Keratinocyte (primary cell): Measurements from ENCODE around the gene PLXNA2. TPM values are rescaled to one million over a fixed set of nuclear protein-coding genes. Genes with fewer than 3 reads are reported as not detected.

ENCODE experiments used
- DNase-seq: peaks from one replicate; pipeline ENCODE4 v3.0.0-alpha.2; 2011; ENCODE audit warnings: low read depth, missing footprints, low spot score
- FAIRE-seq: peaks from 2 replicates; lab custom pipeline; 2011; peaks lifted over from hg19 to GRCh38; lab: Jason Lieb, UNC
- H2AFZ ChIP-seq: 2 replicates; pipeline ENCODE4 v1.6.0; 2012; ENCODE audit warnings: low read length, control low read depth, inconsistent platforms; ENCODE audit not compliant: control insufficient read depth
- H3K27ac ChIP-seq: 2 replicates; pipeline ENCODE4 v1.5.1; 2011; ENCODE audit warnings: low read length; ENCODE audit not compliant: control insufficient read depth, insufficient read depth
- H3K27me3 ChIP-seq: 3 replicates; pipeline ENCODE4 v1.6.0; 2011; ENCODE audit warnings: low read length; ENCODE audit not compliant: control insufficient read depth, insufficient read depth; ENCODE audit errors: extremely low read depth
- H3K36me3 ChIP-seq, 2 experiments: 2 replicates in 1 of 2; 3 replicates in 1 of 2; pipeline ENCODE4 v1.5.1; 2011; ENCODE audit warnings: low read length in 2 of 2, mild to moderate bottlenecking in 1 of 2; ENCODE audit not compliant: control insufficient read depth in 2 of 2, insufficient read depth in 2 of 2; ENCODE audit errors: extremely low read depth in 1 of 2
- H3K4me1 ChIP-seq: 3 replicates; pipeline ENCODE4 v1.5.1; 2011; ENCODE audit warnings: low read length; ENCODE audit not compliant: control insufficient read depth, insufficient read depth; ENCODE audit errors: extremely low read depth
- H3K4me2 ChIP-seq: 3 replicates; pipeline ENCODE4 v1.6.0; 2011; ENCODE audit warnings: low read depth, low read length; ENCODE audit not compliant: control insufficient read depth, insufficient read depth; ENCODE audit errors: extremely low read depth
- H3K4me3 ChIP-seq, 3 experiments: fragments of 200-600 bp in 1 of 3; sonication (generic) in 1 of 3; 2 replicates in 2 of 3; 3 replicates in 1 of 3; pipeline ENCODE4 v1.5.1; 2011 to 2016; ENCODE audit warnings: low read length in 3 of 3, mild to moderate bottlenecking in 3 of 3, control low read depth in 2 of 3, inconsistent platforms in 1 of 3, low read depth in 1 of 3, mixed read lengths in 1 of 3, mixed run types in 1 of 3, moderate library complexity in 1 of 3; ENCODE audit not compliant: control insufficient read depth in 2 of 3, insufficient read depth in 2 of 3; ENCODE audit errors: extremely low read depth in 1 of 3
- H3K79me2 ChIP-seq: 2 replicates; pipeline ENCODE4 v1.6.0; 2012; ENCODE audit warnings: low read length; ENCODE audit not compliant: control insufficient read depth, insufficient read depth
- H3K9ac ChIP-seq: 3 replicates; pipeline ENCODE4 v1.6.0; 2011; ENCODE audit warnings: low read length; ENCODE audit not compliant: control insufficient read depth, insufficient read depth; ENCODE audit errors: extremely low read depth
- H3K9me1 ChIP-seq: 3 replicates; pipeline ENCODE4 v1.6.0; 2011; ENCODE audit warnings: low read length; ENCODE audit not compliant: control insufficient read depth, insufficient read depth; ENCODE audit errors: extremely low read depth
- H3K9me3 ChIP-seq: 2 replicates; pipeline ENCODE4 v1.5.1; 2012; ENCODE audit warnings: low read depth, low read length; ENCODE audit not compliant: control insufficient read depth
- H4K20me1 ChIP-seq: 3 replicates; pipeline ENCODE4 v1.6.0; 2011; ENCODE audit warnings: low read length; ENCODE audit not compliant: control insufficient read depth, insufficient read depth; ENCODE audit errors: extremely low read depth
- EZH2 ChIP-seq: IDR thresholded peaks from one replicate; pipeline ENCODE4 v1.6.1; 2012; ENCODE audit warnings: inconsistent platforms, mild to moderate bottlenecking, low read length, moderate library complexity
- dilution Hi-C: fragments of 300-500 bp; cut with MboI; formaldehyde crosslinking; loops from one replicate; pipeline ENCODE4 v1.7.0; 2020; ENCODE audit warnings: low sequenced_read_pairs; ENCODE audit not compliant: extremely low pct_ligation_motif_present
- polyA plus RNA-seq, 5 experiments: library from polyadenylated mRNA; depleted of rRNA in 3 of 5; stranded (reverse) in 3 of 5; stranded (forward) in 1 of 5; unstranded in 1 of 5; fragments of >200 nt; gene quantifications; 1 replicate in 1 of 5; 2 replicates in 3 of 5; 3 replicates in 1 of 5; pipeline versions ENCODE4 v1.2.1 to v1.2.3, GENCODE V29; 2011 to 2012; ENCODE audit warnings: missing spikeins in 2 of 5, low read depth in 1 of 5, low replicate concordance in 1 of 5
- TF ChIP-seq, protein P1 (sequence below), 3 experiments: IDR thresholded peaks in 1 of 3; conservative IDR thresholded peaks in 1 of 3; optimal IDR thresholded peaks in 1 of 3; 2 replicates in 2 of 3; 3 replicates in 1 of 3; pipeline versions ENCODE3 to v1.5.1; 2011; ENCODE audit warnings: low read length in 3 of 3, mild to moderate bottlenecking in 3 of 3, moderate library complexity in 2 of 3, control low read depth in 1 of 3, inconsistent platforms in 1 of 3; ENCODE audit not compliant: insufficient read depth in 2 of 3; ENCODE audit errors: extremely low read depth in 1 of 3

The PLXNA2 gene
- polyA plus RNA-seq, 1 donor (not counting 4 experiments of a cell fraction or from before 2014, with no cell fraction given): 6.7 TPM

DNA sequence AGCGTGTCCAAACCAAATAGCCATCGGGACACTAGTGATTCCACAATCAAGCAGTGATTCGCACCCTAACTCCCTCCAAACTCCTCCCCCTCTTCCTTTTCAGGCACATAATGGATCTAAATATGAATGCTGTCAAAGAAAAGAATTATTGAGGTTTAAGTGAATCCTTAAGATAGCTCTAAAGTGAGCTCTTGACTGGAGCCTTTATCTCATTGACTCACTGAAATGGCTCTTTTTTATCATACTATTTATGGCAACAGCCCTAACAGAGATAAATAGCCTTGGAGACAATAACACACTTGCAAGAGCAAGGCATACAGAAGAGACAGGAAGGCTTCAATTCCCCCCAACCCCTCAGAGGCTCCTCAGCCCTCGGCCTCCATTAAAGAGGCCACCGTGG is 143.3 kb downstream of the PLXNA2 start:
- H3K9me1 ChIP-seq: no peaks in the 10 kb centered on the region
- no peak overlapping the region for H2AFZ ChIP-seq
- H3K4me2 ChIP-seq: no peak overlapping the region
- DNase-seq (no peak), FAIRE-seq (no peak)
- H3K27me3 ChIP-seq: no peaks in the 10 kb centered on the region
- no peak overlapping the region for H3K27ac ChIP-seq
- H3K9me3 ChIP-seq: no peaks in the 10 kb centered on the region
- dilution Hi-C loops: no loop called here
- H3K9ac ChIP-seq: no peak overlapping the region
- no peak for TF ChIP-seq EZH2
- TF ChIP-seq, protein P1, sequence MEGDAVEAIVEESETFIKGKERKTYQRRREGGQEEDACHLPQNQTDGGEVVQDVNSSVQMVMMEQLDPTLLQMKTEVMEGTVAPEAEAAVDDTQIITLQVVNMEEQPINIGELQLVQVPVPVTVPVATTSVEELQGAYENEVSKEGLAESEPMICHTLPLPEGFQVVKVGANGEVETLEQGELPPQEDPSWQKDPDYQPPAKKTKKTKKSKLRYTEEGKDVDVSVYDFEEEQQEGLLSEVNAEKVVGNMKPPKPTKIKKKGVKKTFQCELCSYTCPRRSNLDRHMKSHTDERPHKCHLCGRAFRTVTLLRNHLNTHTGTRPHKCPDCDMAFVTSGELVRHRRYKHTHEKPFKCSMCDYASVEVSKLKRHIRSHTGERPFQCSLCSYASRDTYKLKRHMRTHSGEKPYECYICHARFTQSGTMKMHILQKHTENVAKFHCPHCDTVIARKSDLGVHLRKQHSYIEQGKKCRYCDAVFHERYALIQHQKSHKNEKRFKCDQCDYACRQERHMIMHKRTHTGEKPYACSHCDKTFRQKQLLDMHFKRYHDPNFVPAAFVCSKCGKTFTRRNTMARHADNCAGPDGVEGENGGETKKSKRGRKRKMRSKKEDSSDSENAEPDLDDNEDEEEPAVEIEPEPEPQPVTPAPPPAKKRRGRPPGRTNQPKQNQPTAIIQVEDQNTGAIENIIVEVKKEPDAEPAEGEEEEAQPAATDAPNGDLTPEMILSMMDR (optimal IDR thresholded peaks at IDR 0.05 in 1 of 3, IDR thresholded peaks at IDR 0.05 in 1 of 3, conservative IDR thresholded peaks at IDR 0.05 in 1 of 3; ENCODE audit: extremely low read depth in 1 of 3, insufficient read depth in 2 of 3, low read length in 3 of 3): no peak
- no peaks in the 10 kb centered on the region for H3K4me1 ChIP-seq
- no peak overlapping the region for H3K4me3 ChIP-seq
- H3K79me2 ChIP-seq: no peaks in the 10 kb centered on the region
- peaks cover 0 to 32% of the 10 kb centered on the region in 2 experiments for H3K36me3 ChIP-seq
- H4K20me1 ChIP-seq: no peaks in the 10 kb centered on the region

DNA sequence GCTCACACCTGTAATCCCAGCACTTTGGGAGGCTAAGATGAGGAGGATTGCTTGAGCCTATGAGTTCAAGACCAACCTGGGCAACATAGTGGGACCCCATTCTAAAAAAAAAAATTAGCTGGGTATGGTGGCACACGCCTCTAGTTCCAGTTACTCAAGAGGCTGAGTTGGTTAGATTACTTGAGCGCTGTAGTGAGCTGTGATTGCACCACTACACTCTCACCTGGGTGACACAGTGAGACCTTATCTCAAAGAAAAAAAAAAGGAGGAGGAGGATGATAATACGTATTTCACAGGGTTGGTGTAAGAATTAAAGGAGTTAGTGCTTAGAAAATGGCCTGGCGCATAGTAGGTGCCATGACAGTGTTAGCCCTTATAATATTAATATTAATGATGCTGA is 144.1 kb downstream of the PLXNA2 start:
- FAIRE-seq: no peak

More for the DNA sequence above, 144.1 kb downstream of the PLXNA2 start:
- Histone ChIP-seq H2AFZ (no peak overlapping the region), H3K27me3 (no peaks in the 10 kb centered on the region), H3K9ac (no peak overlapping the region), H3K4me1 (no peaks in the 10 kb centered on the region), H3K36me3 (peaks cover 0 to 28% of the 10 kb centered on the region in 2 experiments), H3K9me3 (no peaks in the 10 kb centered on the region), H3K27ac (no peak overlapping the region), H3K9me1 (no peaks in the 10 kb centered on the region), H3K79me2 (no peaks in the 10 kb centered on the region), H3K4me3 (no peak overlapping the region), H4K20me1 (no peaks in the 10 kb centered on the region), H3K4me2 (no peak overlapping the region)
- dilution Hi-C loops: no loop called here
- no peak for DNase-seq
- no peak for TF ChIP-seq EZH2
- TF ChIP-seq, protein P1 (optimal IDR thresholded peaks at IDR 0.05 in 1 of 3, IDR thresholded peaks at IDR 0.05 in 1 of 3, conservative IDR thresholded peaks at IDR 0.05 in 1 of 3; ENCODE audit: extremely low read depth in 1 of 3, insufficient read depth in 2 of 3, low read length in 3 of 3): no peak
